Measurements from ENCODE around the gene SPATS2. TPM values are rescaled to one million over a fixed set of nuclear protein-coding genes. Genes with fewer than 3 reads are reported as not detected.

The SPATS2 gene
- total and polyA plus RNA-seq, 10 of the 15 experiments (the other 5 are each of a cell fraction or from before 2014, with no cell fraction given): 9.0 to 54.2 (median 27.5) TPM

DNA sequence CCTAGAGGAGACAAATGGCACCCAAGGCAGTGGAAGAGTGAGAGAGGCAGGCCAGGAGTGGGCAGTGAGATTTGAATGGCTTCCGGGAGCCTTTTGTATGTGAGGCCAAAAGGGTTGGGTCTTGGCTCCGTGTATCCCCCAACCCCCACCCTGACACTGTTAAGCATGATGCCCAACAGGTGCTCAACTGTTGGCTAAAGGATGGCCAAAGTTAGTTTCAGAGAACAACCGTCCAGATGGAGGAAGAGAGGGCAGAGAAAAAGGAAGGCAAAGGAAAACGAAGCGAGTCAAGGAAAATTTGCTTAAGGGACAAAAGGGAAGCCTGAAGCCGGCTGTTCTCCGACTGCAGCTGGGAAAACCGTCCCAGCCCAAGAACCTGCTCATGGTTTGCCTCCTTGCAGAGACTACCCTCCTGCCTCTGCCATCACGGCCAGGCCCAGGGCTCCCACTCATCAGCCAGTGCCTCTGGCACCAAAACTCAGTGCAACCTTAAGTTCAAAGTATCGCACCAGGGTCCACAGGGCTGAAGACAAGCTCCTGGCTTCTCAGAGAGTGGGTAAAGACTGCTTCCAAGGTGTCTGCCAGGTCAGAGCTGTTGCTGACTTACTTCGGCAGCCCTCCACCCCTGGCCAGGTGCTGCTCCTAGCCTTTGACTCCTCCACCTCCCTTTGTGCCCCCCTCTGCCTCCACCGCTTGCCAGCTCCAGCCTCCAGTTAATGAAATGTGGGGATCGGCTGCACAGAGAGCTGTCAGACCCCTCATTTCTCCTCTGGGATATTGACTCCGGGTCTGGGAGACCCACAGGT lies 26.1 kb upstream of the SPATS2 start (continued):
- TF ChIP-seq, protein P1, sequence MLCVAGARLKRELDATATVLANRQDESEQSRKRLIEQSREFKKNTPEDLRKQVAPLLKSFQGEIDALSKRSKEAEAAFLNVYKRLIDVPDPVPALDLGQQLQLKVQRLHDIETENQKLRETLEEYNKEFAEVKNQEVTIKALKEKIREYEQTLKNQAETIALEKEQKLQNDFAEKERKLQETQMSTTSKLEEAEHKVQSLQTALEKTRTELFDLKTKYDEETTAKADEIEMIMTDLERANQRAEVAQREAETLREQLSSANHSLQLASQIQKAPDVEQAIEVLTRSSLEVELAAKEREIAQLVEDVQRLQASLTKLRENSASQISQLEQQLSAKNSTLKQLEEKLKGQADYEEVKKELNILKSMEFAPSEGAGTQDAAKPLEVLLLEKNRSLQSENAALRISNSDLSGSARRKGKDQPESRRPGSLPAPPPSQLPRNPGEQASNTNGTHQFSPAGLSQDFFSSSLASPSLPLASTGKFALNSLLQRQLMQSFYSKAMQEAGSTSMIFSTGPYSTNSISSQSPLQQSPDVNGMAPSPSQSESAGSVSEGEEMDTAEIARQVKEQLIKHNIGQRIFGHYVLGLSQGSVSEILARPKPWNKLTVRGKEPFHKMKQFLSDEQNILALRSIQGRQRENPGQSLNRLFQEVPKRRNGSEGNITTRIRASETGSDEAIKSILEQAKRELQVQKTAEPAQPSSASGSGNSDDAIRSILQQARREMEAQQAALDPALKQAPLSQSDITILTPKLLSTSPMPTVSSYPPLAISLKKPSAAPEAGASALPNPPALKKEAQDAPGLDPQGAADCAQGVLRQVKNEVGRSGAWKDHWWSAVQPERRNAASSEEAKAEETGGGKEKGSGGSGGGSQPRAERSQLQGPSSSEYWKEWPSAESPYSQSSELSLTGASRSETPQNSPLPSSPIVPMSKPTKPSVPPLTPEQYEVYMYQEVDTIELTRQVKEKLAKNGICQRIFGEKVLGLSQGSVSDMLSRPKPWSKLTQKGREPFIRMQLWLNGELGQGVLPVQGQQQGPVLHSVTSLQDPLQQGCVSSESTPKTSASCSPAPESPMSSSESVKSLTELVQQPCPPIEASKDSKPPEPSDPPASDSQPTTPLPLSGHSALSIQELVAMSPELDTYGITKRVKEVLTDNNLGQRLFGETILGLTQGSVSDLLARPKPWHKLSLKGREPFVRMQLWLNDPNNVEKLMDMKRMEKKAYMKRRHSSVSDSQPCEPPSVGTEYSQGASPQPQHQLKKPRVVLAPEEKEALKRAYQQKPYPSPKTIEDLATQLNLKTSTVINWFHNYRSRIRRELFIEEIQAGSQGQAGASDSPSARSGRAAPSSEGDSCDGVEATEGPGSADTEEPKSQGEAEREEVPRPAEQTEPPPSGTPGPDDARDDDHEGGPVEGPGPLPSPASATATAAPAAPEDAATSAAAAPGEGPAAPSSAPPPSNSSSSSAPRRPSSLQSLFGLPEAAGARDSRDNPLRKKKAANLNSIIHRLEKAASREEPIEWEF (IDR thresholded peaks at IDR 0.05; ENCODE audit: insufficient replicate concordance, low read depth, low read length): no peak
- TF ChIP-seq, protein P2, sequence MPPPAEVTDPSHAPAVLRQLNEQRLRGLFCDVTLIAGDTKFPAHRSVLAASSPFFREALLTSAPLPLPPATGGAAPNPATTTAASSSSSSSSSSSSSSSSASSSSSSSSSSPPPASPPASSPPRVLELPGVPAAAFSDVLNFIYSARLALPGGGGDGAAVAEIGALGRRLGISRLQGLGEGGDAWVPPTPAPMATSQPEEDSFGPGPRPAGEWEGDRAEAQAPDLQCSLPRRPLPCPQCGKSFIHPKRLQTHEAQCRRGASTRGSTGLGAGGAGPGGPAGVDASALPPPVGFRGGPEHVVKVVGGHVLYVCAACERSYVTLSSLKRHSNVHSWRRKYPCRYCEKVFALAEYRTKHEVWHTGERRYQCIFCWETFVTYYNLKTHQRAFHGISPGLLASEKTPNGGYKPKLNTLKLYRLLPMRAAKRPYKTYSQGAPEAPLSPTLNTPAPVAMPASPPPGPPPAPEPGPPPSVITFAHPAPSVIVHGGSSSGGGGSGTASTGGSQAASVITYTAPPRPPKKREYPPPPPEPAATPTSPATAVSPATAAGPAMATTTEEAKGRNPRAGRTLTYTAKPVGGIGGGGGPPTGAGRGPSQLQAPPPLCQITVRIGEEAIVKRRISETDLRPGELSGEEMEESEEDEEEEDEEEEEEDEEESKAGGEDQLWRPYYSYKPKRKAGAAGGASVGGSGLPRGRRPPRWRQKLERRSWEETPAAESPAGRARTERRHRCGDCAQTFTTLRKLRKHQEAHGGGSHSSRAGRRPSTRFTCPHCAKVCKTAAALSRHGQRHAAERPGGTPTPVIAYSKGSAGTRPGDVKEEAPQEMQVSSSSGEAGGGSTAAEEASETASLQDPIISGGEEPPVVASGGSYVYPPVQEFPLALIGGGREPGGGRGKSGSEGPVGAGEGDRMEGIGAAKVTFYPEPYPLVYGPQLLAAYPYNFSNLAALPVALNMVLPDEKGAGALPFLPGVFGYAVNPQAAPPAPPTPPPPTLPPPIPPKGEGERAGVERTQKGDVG (CRISPR knock-in tag; IDR thresholded peaks at IDR 0.05): no peak
- TF ChIP-seq YY1 (IDR thresholded peaks at IDR 0.05; ENCODE audit: low read depth, low read length) (no peak), NBN (IDR thresholded peaks at IDR 0.05) (no peak), DPF2 (IDR thresholded peaks at IDR 0.05) (no peak), PAX8 (IDR thresholded peaks at IDR 0.05) (no peak), TBL1XR1 (IDR thresholded peaks at IDR 0.05; ENCODE audit: low read depth, low read length) (no peak), SPI1 (IDR thresholded peaks at IDR 0.05; ENCODE audit: borderline replicate concordance, insufficient read depth, low read depth, low read length) (no peak)
- TF ChIP-seq, protein P3, sequence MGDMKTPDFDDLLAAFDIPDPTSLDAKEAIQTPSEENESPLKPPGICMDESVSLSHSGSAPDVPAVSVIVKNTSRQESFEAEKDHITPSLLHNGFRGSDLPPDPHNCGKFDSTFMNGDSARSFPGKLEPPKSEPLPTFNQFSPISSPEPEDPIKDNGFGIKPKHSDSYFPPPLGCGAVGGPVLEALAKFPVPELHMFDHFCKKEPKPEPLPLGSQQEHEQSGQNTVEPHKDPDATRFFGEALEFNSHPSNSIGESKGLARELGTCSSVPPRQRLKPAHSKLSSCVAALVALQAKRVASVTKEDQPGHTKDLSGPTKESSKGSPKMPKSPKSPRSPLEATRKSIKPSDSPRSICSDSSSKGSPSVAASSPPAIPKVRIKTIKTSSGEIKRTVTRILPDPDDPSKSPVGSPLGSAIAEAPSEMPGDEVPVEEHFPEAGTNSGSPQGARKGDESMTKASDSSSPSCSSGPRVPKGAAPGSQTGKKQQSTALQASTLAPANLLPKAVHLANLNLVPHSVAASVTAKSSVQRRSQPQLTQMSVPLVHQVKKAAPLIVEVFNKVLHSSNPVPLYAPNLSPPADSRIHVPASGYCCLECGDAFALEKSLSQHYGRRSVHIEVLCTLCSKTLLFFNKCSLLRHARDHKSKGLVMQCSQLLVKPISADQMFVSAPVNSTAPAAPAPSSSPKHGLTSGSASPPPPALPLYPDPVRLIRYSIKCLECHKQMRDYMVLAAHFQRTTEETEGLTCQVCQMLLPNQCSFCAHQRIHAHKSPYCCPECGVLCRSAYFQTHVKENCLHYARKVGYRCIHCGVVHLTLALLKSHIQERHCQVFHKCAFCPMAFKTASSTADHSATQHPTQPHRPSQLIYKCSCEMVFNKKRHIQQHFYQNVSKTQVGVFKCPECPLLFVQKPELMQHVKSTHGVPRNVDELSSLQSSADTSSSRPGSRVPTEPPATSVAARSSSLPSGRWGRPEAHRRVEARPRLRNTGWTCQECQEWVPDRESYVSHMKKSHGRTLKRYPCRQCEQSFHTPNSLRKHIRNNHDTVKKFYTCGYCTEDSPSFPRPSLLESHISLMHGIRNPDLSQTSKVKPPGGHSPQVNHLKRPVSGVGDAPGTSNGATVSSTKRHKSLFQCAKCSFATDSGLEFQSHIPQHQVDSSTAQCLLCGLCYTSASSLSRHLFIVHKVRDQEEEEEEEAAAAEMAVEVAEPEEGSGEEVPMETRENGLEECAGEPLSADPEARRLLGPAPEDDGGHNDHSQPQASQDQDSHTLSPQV (IDR thresholded peaks at IDR 0.05): no peak
- TF ChIP-seq, protein P4, sequence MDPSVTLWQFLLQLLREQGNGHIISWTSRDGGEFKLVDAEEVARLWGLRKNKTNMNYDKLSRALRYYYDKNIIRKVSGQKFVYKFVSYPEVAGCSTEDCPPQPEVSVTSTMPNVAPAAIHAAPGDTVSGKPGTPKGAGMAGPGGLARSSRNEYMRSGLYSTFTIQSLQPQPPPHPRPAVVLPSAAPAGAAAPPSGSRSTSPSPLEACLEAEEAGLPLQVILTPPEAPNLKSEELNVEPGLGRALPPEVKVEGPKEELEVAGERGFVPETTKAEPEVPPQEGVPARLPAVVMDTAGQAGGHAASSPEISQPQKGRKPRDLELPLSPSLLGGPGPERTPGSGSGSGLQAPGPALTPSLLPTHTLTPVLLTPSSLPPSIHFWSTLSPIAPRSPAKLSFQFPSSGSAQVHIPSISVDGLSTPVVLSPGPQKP (IDR thresholded peaks at IDR 0.05; ENCODE audit: low read depth, low read length): no peak
- TF ChIP-seq, protein P5, sequence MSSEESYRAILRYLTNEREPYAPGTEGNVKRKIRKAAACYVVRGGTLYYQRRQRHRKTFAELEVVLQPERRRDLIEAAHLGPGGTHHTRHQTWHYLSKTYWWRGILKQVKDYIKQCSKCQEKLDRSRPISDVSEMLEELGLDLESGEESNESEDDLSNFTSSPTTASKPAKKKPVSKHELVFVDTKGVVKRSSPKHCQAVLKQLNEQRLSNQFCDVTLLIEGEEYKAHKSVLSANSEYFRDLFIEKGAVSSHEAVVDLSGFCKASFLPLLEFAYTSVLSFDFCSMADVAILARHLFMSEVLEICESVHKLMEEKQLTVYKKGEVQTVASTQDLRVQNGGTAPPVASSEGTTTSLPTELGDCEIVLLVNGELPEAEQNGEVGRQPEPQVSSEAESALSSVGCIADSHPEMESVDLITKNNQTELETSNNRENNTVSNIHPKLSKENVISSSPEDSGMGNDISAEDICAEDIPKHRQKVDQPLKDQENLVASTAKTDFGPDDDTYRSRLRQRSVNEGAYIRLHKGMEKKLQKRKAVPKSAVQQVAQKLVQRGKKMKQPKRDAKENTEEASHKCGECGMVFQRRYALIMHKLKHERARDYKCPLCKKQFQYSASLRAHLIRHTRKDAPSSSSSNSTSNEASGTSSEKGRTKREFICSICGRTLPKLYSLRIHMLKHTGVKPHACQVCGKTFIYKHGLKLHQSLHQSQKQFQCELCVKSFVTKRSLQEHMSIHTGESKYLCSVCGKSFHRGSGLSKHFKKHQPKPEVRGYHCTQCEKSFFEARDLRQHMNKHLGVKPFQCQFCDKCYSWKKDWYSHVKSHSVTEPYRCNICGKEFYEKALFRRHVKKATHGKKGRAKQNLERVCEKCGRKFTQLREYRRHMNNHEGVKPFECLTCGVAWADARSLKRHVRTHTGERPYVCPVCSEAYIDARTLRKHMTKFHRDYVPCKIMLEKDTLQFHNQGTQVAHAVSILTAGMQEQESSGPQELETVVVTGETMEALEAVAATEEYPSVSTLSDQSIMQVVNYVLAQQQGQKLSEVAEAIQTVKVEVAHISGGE (CRISPR knock-in tag; IDR thresholded peaks at IDR 0.05): no peak
